Endometrium (tissue), 2 donors: ENCODE results near the gene PSMB1.
"Not testable (repeated sequence)": the region's sequence is repeated elsewhere in the genome, so short reads cannot be mapped to it uniquely, and the experiment has no call there.

ENCODE experiments used
- FAIRE-seq: peaks from 2 replicates; lab custom pipeline; 2012; peaks lifted over from hg19 to GRCh38; lab: Jason Lieb, UNC
- donor health status: control.
- donor health status: control.

Gene PSMB1

GRCh38 chr6:170535004-170535403 is 18.1 kb downstream of the PSMB1 start:
- peak; percentile 4 for FAIRE-seq

GRCh38 chr6:170533792-170534191 is 19.3 kb downstream of the PSMB1 start:
- FAIRE-seq = no peak

GRCh38 chr6:170532867-170533488 is 20.1 kb downstream of the PSMB1 start:
- FAIRE-seq = no peak

- peak; percentile 68 for FAIRE-seq
Observed at GRCh38 chr6:170529839-170530469, 23.2 kb downstream of the PSMB1 start.

GRCh38 chr6:170527995-170528394 is 25.1 kb downstream of the PSMB1 start:
- FAIRE-seq = not testable (repeated sequence)

GRCh38 chr6:170525795-170526194 is 27.3 kb downstream of the PSMB1 start:
- FAIRE-seq = no peak

- no peak for FAIRE-seq
Observed at GRCh38 chr6:170524172-170524502, 29.0 kb downstream of the PSMB1 start.

GRCh38 chr6:170523256-170524171 is 29.6 kb downstream of the PSMB1 start:
- FAIRE-seq = no peak

- no peak for FAIRE-seq
Observed at GRCh38 chr6:170522565-170523183, 30.4 kb downstream of the PSMB1 start.

- no peak for FAIRE-seq
Observed at GRCh38 chr6:170516783-170517616, 36.1 kb downstream of the PSMB1 start.

- FAIRE-seq = no peak
Observed at GRCh38 chr6:170514908-170515307, 38.2 kb downstream of the PSMB1 start.

- no peak for FAIRE-seq
Observed at GRCh38 chr6:170512249-170512648, 40.9 kb downstream of the PSMB1 start.

GRCh38 chr6:170510631-170511030 is 42.5 kb downstream of the PSMB1 start:
- FAIRE-seq = no peak

- no peak for FAIRE-seq
Observed at GRCh38 chr6:170509723-170510018, 43.4 kb downstream of the PSMB1 start.

- not testable (repeated sequence) for FAIRE-seq
Observed at GRCh38 chr6:170508892-170509722, 44.0 kb downstream of the PSMB1 start.

- FAIRE-seq = not testable (repeated sequence)
Observed at GRCh38 chr6:170508275-170508674, 44.8 kb downstream of the PSMB1 start.

- not testable (repeated sequence) for FAIRE-seq
Observed at GRCh38 chr6:170507728-170508127, 45.4 kb downstream of the PSMB1 start.

- FAIRE-seq = no peak
Observed at GRCh38 chr6:170506446-170506845, 46.7 kb downstream of the PSMB1 start.

GRCh38 chr6:170505306-170505705 is 47.8 kb downstream of the PSMB1 start:
- no peak for FAIRE-seq

- FAIRE-seq = no peak
Observed at GRCh38 chr6:170504479-170504878, 48.6 kb downstream of the PSMB1 start.

GRCh38 chr6:170503414-170503761 is 49.7 kb downstream of the PSMB1 start:
- FAIRE-seq = no peak
